ENCODE results near the gene BAD.

Gene BAD

DNA sequence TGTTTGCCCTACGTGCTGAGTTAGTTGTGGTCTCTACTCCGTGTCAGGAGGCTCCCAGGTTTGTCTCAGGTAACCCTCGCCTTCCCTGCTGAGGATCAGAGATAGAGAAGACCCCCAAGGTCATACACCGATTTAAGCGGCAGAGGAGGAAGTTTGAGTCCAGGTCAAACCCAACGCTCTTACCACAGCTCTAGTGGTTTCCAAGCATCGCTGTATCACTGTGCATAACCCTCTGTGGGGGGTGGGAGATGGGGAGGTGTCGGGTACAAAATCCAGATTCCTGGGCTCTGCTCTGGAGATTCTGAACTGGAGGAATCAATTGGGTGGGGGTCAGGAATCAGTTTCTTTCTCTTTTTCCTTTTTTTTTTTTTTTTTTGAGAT, 53.5 kb downstream of the BAD start:
- DNase-seq (ENCODE audit: low read depth, low spot score), result no peak

DNA sequence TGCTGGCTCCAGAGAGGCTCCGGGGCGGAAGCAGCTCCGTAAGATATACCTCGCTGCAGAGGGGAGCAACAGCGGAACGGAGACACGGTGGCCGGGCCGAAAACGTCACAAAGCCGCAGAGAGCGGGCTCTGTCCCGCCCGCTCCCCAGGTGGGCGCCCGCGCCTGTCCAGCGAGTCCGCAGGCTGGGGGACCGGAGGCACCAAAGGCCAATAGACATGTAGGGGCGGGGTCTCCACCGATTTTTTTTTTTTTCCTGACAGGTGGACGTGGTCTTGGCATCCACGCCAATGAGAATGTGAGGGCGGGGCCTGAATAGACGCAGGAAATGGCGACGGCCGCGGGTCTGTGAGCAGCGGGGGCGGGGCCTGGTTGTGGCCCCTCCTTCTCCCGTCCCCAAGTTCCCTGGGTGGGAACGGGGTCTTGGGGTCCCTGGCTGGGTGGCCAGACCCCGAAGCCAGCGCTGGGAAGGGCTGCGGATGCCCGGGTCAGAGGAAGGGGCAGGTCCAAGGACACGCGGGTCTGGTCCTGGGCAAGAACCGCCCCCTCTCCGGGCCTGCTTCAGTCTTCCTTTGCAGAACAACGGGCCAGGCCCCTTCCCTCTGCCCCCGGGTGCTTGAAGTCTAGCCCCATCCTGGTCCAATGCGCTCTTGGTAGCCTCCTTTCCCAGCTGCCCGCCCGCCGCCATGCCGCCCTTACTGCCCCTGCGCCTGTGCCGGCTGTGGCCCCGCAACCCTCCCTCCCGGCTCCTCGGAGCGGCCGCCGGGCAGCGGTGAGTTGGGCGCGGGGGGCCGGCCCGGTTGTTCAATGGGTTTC, 54.1 kb downstream of the BAD start, which contains the start of gene DNAJC4:
TSS of gene DNAJC4 (plus strand) at position 378 of the 814 bp plus-strand sequence. CDS start at position 685, 307 bp downstream.
- DNase-seq (ENCODE audit: low read depth, low spot score), result peak; percentile 97

DNA sequence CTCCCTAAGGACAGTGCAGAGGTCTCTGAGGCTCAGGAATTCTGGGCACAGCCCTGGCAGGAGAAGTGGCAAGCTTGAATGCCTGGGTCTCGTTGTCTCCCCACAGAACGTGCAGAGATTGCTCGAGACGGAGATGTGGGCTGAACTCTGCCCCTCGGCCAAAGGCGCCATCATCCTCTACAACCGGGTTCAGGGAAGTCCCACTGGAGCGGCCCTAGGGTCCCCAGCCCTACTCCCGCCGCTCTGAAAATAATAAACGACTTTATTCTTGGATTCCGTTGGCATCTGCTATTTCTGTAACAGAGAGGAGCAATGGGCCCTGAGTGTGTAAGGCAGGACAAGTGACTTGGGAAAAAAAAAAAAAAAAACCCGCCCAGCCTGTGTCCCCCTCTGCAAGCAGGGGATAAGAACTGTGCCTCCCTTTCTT, 54.7 kb downstream of the BAD start:
- no peak for DNase-seq (ENCODE audit: low read depth, low spot score)

DNA sequence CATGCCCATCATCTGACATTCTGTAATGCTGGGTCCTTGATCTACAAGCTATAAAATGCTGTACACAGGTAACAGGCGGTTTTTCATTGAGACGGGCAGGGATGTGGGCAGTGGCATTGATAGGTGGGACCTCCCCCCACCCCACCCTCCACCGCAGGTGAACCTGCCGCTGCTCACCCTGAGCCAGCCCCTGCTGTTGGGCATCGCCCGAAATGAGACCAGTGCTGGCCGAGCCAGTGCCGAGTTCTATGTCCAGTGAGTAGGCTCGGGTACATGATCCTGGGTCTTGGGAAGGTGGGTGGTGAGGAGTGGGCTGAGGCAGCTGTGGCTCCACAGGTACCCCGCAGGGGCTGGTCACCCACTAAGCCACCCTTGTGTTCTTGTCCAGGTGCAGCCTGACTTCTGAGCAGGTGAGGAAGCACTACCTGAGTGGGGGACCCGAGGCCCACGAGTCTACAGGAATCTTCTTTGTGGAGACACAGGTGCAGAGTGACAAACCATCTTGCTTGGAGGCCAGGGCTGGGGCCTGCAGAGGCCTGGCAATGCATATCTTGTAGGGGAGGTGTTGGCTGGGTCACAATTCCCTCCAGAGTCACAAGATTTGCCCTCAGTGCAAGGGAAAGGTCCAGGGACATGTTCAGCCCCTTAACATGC, 55.2 kb downstream of the BAD start:
- DNase-seq (ENCODE audit: low read depth, low spot score), result no peak

DNA sequence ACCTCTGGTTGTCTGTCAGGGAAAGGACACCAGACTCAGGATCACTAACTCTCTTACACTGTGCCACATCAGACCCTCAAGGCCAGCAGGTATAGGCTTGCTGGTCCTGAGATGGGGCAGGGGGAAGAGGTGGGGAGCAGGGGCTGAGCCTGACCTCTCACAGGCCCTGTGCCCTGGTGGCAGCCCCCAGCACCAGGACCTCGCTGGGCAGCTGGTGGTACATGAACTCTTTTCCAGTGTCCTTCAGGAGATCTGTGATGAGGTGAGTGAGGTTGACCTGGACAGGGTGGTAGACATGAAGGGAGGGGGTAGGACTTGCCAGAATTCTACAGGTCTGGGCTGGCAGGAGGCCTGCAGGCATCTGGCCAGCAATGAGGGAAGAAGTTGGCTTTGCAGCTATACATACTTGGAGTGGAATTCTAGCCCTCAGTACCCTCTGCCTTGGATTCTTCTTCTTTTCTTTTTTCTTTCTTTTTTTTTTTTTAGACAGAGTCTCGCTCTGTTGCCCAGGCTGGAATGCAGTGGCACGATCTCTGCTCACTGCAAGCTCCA, 57.0 kb downstream of the BAD start:
- DNase-seq (ENCODE audit: low read depth, low spot score), result no peak

DNA sequence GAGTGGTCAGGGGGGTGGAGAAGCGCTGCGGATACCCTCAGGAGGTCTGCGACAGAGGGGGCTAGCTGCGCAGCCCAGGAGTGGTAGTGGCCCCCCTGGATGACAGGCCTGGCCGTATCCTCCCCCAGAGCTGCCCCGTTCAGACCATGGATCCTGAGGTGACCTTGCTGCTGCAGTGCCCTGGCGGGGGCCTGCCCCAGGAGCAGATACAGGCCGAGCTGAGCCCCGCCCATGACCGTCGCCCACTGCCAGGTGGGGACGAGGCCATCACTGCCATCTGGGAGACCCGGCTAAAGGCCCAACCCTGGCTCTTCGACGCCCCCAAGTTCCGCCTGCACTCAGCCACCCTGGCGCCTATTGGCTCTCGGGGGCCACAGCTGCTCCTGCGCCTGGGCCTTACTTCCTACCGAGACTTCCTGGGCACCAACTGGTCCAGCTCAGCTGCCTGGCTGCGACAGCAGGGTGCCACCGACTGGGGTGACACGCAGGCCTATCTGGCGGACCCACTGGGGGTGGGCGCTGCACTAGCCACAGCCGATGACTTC, 57.9 kb downstream of the BAD start:
- no peak for DNase-seq (ENCODE audit: low read depth, low spot score)

DNA sequence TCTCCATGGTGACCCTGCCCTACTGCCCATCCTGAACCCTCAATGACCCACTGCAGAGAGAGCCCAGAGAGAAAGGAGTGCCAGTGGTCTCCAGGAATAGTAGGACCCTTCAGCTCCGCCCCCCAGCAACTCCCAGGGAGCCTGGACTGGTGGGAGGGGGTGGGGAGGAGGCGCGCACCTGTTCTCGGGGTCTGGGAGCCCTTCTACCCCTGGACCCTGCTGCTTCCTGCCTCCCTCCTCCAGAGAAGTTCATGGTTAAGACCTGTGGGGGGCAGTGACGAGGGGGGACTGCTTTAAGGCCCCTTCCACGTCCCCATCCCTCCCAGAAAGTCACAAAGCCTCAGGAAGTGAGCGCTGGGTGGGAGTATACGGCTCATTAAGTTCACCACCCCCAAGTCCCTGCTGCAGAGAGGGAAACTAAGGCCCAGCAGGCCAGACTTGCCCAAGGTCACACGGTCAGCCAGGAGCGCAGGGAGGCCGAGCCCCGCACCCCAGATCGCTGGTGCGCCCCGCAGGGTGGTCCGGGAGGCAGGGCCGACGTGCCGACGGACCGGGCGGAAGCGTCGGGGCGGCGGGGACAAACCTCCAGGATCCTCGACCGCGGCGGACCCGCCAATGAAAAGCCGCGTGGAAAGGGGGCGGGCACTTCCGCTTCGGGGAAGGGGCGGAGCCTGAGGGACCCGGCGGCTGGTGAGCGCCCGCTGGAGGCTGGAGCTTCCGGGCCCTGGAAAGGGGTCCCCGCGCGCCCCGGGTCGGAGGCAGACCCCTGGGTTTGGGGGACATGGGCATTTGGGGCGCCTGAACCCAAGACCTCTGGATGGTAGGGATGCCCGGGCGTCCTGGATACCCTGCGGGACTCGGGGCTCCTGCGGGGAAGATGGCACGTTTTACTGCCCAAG, 58.6 kb downstream of the BAD start, which contains the start of the genes NUDT22 and TRPT1:
TSS of gene NUDT22 (plus strand) at position 667 of the 899 bp plus-strand sequence. CDS start 379 bp downstream, outside the sequence.
TSS of gene TRPT1 (minus strand) at position 579 of the 899 bp plus-strand sequence. CDS start at position 253, 326 bp downstream.
- peak; percentile 86 for DNase-seq (ENCODE audit: low read depth, low spot score)

DNA sequence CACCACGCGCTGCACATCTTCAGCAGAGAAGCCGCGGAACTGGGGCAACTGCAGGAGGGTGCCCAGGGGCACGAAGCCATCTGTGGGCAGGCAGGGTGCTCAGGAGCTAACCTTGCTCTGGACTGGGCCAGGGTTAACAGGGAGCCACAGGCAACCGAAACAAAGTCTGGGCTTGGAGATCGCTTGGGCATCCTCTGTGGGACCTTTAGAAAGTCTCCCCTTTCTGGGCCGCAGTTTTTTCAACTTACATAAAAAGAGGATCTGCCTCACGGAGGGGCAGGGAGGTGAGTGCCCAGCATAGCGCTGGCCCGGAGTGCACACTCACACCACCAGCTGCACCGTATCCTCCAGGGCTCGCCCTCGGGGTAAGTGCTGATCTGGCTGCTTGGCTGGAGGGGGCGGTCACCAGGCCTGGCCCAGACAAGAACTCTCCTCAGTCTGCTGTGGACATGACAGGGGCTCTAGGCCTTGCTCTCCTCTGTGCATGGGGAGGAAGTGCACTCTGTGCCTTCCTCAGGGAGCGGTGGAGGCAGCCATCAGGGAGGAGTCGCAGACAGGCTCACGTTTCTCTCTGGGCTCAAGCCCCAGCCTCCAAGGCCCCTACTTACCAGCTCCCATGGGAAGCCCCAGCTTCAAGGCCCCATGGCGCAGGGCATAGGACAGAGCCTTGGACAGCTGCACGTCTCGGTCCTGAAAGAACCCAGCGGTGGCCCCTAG, 59.4 kb downstream of the BAD start:
- DNase-seq (ENCODE audit: low read depth, low spot score), result no peak

DNA sequence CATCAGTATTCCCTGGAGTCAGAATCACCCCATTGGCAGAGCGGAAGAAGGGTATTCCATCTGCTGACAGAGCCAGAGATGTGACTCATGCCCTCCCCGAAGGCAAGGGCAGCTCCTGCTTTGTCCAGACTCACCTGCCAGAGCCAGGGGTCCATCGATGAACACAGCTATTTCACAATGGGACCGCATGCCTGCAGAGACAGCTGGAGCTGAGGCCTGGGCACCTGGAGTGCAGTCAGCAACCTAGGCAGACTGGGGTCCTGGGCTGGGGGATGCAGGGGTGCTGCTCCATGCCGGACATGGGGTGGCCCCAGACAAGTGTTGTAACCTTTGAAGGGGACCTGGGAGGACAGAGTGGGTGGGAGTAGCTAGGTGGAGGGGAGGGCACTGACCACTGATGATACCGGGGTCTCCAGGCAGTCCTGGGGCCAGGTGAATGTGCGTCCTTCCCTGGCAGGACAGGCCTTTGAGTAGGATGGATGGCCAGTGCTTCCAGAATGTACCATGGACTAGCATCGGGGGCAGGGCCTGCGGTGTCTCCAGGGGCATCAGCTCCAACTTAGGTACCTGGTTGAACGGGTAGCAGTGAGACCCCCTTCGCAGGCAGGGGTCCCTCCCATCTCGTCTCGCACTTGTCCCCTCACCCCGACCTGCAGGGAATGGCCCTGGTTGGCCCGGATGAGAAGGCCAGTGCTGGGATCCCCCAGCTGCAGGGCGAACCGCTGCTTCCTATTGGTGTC, 60.1 kb downstream of the BAD start:
- DNase-seq (ENCODE audit: low read depth, low spot score), result no peak

DNA sequence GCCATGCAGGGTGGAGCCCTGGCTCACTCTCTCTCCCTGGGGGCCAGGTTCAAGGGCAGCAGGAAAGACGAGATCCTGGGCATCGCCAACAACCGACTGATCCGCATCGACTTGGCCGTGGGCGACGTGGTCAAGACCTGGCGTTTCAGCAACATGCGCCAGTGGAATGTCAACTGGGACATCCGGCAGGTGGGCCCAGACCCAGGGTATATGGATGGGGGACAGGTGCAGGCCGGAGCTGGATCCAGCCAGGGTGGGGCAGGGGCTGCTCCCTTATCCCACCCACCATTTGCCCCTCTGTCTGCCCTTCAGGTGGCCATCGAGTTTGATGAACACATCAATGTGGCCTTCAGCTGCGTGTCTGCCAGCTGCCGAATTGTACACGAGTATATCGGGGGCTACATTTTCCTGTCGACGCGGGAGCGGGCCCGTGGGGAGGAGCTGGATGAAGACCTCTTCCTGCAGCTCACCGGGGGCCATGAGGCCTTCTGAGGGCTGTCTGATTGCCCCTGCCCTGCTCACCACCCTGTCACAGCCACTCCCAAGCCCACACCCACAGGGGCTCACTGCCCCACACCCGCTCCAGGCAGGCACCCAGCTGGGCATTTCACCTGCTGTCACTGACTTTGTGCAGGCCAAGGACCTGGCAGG, 61.3 kb downstream of the BAD start:
- no peak for DNase-seq (ENCODE audit: low read depth, low spot score)

DNA sequence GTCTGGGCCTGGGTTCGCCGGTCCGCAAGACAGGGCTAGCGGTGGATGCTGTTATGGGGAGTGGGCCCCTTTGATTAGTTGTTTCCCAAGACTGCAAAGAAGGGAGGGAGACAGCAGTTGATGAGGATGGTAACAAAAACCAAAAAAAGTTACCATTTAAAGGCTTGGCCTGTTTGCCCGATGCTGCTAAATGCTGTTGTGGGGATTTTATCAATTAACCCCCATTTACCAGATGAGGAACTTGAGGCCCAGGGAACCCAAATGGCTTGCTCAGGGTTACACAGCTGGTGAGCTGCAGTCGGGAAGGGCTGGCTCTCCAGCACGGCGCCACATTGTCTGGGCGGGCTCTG, 61.8 kb downstream of the BAD start:
- no peak for DNase-seq (ENCODE audit: low read depth, low spot score)

DNA sequence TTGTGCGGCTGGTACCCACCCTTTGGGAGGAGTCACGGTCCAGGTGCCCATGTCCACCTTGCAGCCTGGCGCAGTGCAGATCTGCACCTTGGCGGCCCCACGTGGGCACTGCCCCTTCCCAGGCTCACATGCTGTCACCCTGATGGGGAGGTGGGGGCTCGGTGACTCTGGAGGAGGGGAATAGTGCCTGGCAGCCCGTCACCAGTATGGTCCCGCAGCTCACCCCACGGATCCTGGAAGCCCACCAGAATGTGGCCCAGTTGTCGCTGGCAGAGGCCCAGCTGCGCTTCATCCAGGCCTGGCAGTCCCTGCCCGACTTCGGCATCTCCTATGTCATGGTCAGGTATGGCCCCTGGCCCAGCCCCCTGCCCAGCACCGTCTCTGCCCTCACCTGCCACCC, 63.7 kb downstream of the BAD start:
- no peak for DNase-seq (ENCODE audit: low read depth, low spot score)

DNA sequence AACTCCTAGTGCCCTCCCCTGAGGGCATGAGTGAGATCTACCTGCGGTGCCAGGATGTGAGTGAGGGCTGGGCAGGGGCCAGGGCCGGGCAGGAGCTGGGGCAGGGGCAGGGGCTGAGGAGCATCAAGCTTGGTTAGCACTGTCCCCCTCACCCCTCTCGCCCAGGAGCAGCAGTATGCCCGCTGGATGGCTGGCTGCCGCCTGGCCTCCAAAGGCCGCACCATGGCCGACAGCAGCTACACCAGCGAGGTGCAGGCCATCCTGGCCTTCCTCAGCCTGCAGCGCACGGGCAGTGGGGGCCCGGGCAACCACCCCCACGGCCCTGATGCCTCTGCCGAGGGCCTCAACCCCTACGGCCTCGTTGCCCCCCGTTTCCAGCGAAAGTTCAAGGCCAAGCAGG, 64.2 kb downstream of the BAD start:
- no peak for DNase-seq (ENCODE audit: low read depth, low spot score)

All from ELF-1 (cell line).